Stimulated activated naive B cell treated with anti-CD40 and anti-IgM and Interleukin-4, amounts not matched to agents 10 μg/mL and 1 μg/mL and 100 μg/mL, for 72 hours (primary cell): Measurements from ENCODE around the gene TSPY8.
"Not testable (repeated sequence)": the region's sequence is repeated elsewhere in the genome, so short reads cannot be mapped to it uniquely, and the experiment has no call there.

Source experiments
- ATAC-seq, 2 donors: fragments of 150-1000 bp; cut with Tn5 transposase; replicated peaks; 2 replicates each; pipeline ENCODE4 v1.10.0; 2021; ENCODE audit warnings: moderate library complexity in 1 of 2
- DNase-seq: peaks from one replicate; pipeline ENCODE4 v3.0.0; 2021
- H3K27ac Mint-ChIP-seq: one replicate; pipeline ENCODE4 v1.8.0; 2022; ENCODE audit warnings: mild to moderate bottlenecking, mixed read lengths
- H3K27me3 Mint-ChIP-seq, 2 donors: one replicate each; pipeline ENCODE4 v1.8.0; 2022; ENCODE audit warnings: mixed read lengths in 2 of 2
- H3K36me3 Mint-ChIP-seq, 2 donors: one replicate each; pipeline ENCODE4 v1.8.0; 2022; ENCODE audit warnings: mixed read lengths in 2 of 2, mild to moderate bottlenecking in 1 of 2
- H3K4me1 Mint-ChIP-seq, 2 donors: one replicate each; pipeline ENCODE4 v1.8.0; 2022; ENCODE audit warnings: mixed read lengths in 2 of 2, mild to moderate bottlenecking in 1 of 2
- H3K4me3 Mint-ChIP-seq, 2 donors: one replicate each; pipeline ENCODE4 v1.8.0; 2022; ENCODE audit warnings: mild to moderate bottlenecking in 2 of 2, mixed read lengths in 2 of 2, moderate library complexity in 1 of 2
- H3K9me3 Mint-ChIP-seq, 2 donors: one replicate each; pipeline ENCODE4 v1.8.0; 2022; ENCODE audit warnings: mixed read lengths in 2 of 2, mild to moderate bottlenecking in 1 of 2

The TSPY8 gene

DNA sequence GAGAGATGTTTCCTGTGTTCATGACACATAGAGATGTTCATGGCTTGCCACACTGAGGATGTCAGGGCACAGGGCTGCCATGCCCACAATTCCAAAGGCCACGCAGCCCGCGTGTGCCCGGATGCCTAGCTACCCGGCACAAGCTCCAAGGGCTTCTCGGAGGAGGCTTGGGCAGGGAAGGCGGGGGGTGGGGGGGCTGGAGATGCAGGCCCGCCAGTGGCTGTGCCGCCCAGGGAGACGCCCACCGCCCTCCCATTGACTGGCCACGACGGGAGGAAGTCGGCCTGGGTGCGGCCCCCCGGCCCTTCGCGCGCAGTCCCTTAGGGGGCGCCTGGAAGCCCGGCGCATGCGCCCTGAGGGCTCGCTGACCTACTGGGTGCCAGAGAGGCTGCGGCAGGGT lies at the start of gene TSPY8:
Gene TSPY8 (plus strand): TSS at position 301 of the 400 bp plus-strand sequence. CDS start 46 bp downstream, at position 347.
- not testable (repeated sequence) for H3K9me3 Mint-ChIP-seq, ATAC-seq, H3K36me3 Mint-ChIP-seq, DNase-seq, H3K4me1 Mint-ChIP-seq, H3K27ac Mint-ChIP-seq, H3K4me3 Mint-ChIP-seq, H3K27me3 Mint-ChIP-seq

DNA sequence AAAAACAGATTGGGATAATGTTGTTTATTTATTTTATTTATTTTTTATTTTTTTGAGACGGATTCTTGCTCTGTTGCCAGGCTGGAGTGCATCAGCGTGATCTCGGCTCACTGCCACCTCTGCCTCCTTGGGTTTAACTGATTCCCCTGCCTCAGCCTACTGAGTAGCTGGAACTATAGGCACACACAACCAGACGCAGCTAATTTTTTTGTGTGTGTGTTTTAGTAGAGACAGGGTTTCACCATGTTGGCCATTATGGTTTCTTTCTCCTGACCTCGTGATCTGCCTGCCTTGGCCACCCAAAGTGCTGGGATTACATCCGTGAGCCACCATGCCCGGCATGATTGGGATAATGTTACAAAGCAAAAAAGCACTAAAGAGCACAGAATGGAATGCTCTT lies 36.6 kb upstream of the TSPY8 start:
- no peaks in the 10 kb centered on the region for H3K4me1 Mint-ChIP-seq
- ATAC-seq = no peak
- no peaks in the 10 kb centered on the region for H3K36me3 Mint-ChIP-seq
- peaks cover 0 to 3% of the 10 kb centered on the region in 2 donors for H3K9me3 Mint-ChIP-seq
- no peak overlapping the region for H3K27ac Mint-ChIP-seq
- H3K4me3 Mint-ChIP-seq = no peak overlapping the region
- no peak for DNase-seq
- H3K27me3 Mint-ChIP-seq = no peaks in the 10 kb centered on the region

- not testable (repeated sequence) for H3K27me3 Mint-ChIP-seq, H3K36me3 Mint-ChIP-seq, DNase-seq, H3K4me3 Mint-ChIP-seq, H3K27ac Mint-ChIP-seq, H3K4me1 Mint-ChIP-seq, H3K9me3 Mint-ChIP-seq, ATAC-seq
Measured at GRCh38 chrY:9337164-9337563, 20.4 kb upstream of the TSPY8 start, which contains the start of gene TSPY4. Gene TSPY4, plus strand, starts transcription at chrY:9337464. Its CDS starts 46 bp downstream, at chrY:9337510.

GRCh38 chrY:9396527-9396926 lies 38.9 kb downstream of the TSPY8 start:
- not testable (repeated sequence) for DNase-seq, H3K4me3 Mint-ChIP-seq, ATAC-seq, H3K27me3 Mint-ChIP-seq, H3K4me1 Mint-ChIP-seq, H3K36me3 Mint-ChIP-seq, H3K27ac Mint-ChIP-seq, H3K9me3 Mint-ChIP-seq

DNA sequence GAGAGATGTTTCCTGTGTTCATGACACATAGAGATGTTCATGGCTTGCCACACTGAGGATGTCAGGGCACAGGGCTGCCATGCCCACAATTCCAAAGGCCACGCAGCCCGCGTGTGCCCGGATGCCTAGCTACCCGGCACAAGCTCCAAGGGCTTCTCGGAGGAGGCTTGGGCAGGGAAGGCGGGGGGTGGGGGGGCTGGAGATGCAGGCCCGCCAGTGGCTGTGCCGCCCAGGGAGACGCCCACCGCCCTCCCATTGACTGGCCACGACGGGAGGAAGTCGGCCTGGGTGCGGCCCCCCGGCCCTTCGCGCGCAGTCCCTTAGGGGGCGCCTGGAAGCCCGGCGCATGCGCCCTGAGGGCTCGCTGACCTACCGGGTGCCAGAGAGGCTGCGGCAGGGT lies 40.5 kb downstream of the TSPY8 start, which contains the start of gene TSPY3:
Gene TSPY3 (plus strand): TSS at position 301 of the 400 bp plus-strand sequence. CDS start 46 bp downstream, at position 347.
- not testable (repeated sequence) for H3K4me1 Mint-ChIP-seq, H3K27me3 Mint-ChIP-seq, H3K36me3 Mint-ChIP-seq, H3K4me3 Mint-ChIP-seq, ATAC-seq, H3K27ac Mint-ChIP-seq, H3K9me3 Mint-ChIP-seq, DNase-seq
